ENCODE data around the gene DAAM1.
A peak's percentile ranks its signal among the peaks of the same experiment; 100 is the strongest.

DAAM1 gene

GRCh38 chr14:59221568-59221967 is 33.1 kb downstream of the DAAM1 start:
- DNase-seq (ENCODE audit: low read depth), result peak; percentile 29

DNA sequence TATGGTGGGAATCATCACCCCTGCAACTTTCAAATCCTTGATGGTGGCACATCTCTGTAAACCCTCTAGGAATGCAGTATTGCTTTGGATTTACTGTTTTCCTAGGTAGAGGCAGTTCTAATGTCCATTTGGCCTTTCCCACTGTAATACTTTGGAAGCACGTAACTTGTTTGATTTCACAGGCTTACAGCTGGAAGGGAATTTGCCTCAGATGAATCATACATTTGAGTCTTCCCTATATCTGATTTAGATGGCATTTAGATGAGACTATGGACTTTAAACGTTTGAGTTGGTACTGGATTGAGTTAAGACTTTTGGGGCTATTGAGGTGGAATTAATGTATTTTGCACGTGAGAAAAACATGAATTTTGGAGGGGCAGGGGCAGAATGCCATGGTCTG is 35.9 kb downstream of the DAAM1 start:
- DNase-seq (ENCODE audit: low read depth), result peak; percentile 21

DNA sequence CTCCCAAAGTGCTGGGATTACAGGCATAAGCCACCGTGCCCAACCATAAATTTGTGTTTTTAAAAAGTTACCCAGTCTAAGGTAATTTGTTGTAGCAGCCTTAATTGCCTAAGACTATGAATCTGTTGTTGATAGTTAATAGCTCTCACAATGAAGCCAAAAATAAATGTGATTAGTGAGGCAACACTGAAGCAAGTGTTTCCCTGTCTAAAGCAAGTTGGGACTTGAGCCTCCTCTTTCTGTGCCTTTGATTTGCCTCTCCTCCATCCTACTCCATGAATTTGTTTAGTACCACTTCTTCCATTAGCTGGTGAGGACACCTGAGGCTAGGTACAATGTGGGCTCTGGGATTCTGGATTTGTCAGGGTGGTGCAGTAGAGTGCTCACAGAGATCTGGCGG is 36.8 kb downstream of the DAAM1 start:
- no peak for DNase-seq (ENCODE audit: low read depth)

DNA sequence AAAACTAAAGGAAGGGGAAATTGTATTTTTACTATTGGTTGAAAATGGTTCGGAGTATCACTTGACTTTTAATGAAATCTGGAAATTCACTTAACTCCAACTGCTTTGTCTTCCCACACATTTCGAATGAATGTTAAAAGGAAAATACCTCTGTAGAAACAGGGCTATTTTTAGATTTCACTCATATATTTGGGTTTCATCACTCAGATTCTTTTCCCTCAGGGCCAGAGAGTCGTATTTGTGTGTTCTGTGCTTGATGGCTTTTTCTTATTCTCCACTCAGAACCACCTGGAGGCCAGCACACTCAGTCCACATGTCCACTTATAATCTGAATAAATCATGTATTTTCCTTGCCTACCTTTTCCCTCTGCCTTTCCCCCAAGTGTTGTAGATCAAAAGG is 40.0 kb downstream of the DAAM1 start:
- DNase-seq (ENCODE audit: low read depth), result peak; percentile 69

GRCh38 chr14:59229653-59230406 is 41.4 kb downstream of the DAAM1 start:
- DNase-seq (ENCODE audit: low read depth), result no peak

DNA sequence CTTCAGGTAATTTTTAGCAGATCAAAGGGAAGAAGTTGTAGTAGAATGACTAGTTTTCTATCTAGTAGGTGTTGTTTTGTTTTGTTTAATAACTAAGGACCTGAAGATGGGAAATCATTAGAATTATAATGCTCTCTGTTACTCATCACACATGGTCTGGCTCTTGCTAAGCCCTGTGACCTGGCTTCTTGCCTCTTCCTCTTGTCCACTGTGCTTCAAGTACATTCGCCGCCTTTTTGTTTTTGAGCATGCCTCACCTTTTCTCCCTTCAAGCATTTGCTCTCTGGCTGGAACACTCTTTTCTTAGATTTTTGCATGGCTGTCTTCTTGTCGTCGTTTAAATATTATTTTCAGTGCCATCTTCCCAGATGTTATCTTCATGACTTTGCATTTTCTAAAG is 47.7 kb downstream of the DAAM1 start:
- DNase-seq (ENCODE audit: low read depth), result no peak

- no peak for DNase-seq (ENCODE audit: low read depth)
These were observed 49.7 kb downstream of the DAAM1 start for GRCh38 chr14:59238216-59238615.

GRCh38 chr14:59239022-59239421 is 50.6 kb downstream of the DAAM1 start:
- DNase-seq (ENCODE audit: low read depth), result no peak

DNA sequence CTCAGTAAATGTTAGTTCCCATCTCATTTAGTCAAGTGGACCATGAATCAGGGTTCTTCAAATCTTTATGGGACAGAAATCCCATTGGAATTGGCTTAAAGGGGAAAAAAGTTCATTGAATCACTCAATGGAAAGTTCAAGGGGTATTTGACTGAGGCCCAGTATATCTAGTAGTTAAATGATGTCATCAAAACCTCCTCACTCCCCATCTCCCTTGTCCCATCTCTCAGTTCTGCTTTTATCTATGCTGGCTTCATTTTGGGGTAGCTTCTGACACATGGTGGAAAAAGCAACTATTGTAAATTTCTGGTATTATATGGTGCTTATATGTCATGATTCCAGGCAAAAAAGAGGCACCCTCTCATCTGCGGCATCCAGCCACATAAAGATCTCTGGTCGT is 51.9 kb downstream of the DAAM1 start:
- no peak for DNase-seq (ENCODE audit: low read depth)

DNA sequence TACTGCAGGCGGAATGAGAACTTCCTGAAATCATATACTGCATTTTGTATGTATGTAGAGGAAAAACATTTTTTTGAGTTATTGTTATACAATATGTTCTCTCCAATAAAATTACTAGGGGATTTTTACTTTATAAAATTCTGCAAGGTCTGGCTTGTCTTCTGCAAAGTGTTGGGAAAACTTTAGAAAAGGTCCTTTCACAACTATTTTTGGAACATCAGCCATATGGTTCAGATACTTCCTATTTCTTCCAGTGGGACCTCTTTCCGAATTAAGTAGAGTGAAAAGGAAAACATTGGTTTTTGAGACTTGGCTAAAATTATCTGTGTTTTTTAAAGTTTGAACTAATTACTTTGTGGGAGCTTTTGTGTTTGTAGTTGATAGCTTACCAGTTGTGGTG is 52.7 kb downstream of the DAAM1 start:
- DNase-seq (ENCODE audit: low read depth), result no peak

GRCh38 chr14:59243174-59243573 is 54.7 kb downstream of the DAAM1 start:
- DNase-seq (ENCODE audit: low read depth), result no peak

DNA sequence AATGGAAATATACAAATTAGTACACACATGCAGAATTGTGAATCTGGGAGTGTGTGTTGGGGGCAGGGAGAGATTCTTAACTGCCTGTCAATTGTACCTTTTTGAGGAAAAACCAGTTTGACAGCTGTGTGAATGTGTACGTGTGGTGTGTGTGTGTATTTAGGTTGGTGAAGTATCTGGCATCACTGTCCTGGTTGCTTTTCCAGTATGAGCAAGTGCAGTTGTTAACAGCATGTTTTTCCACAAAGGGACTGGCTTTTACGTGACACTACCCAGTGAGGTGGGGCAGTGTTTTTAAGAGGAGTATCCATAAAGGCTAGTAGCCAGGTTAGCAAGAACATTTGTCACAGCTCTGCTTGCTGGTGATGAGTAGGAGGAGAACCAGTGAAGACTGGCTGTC is 56.1 kb downstream of the DAAM1 start:
- no peak for DNase-seq (ENCODE audit: low read depth)

GRCh38 chr14:59245809-59246295 is 57.4 kb downstream of the DAAM1 start:
- no peak for DNase-seq (ENCODE audit: low read depth)

DNA sequence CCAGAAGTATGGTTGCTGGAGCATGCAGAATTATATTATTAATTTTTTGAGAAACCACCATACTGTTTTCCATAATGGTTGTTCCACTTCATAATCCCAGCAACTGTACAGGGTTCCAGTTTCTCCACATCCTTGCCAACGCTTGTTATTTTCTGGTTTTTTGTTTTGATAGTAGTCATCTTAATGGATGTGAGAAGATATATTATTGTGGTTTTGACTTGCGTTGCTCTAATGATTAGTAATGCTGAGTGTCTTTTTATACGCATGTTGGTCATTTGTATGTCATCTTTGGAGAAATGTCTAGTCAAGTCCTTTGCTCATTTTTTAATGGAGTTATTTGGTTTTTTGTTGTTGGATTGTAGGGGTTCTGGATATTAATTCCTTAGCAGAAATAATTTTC is 58.1 kb downstream of the DAAM1 start:
- peak; percentile 49 for DNase-seq (ENCODE audit: low read depth)

DNA sequence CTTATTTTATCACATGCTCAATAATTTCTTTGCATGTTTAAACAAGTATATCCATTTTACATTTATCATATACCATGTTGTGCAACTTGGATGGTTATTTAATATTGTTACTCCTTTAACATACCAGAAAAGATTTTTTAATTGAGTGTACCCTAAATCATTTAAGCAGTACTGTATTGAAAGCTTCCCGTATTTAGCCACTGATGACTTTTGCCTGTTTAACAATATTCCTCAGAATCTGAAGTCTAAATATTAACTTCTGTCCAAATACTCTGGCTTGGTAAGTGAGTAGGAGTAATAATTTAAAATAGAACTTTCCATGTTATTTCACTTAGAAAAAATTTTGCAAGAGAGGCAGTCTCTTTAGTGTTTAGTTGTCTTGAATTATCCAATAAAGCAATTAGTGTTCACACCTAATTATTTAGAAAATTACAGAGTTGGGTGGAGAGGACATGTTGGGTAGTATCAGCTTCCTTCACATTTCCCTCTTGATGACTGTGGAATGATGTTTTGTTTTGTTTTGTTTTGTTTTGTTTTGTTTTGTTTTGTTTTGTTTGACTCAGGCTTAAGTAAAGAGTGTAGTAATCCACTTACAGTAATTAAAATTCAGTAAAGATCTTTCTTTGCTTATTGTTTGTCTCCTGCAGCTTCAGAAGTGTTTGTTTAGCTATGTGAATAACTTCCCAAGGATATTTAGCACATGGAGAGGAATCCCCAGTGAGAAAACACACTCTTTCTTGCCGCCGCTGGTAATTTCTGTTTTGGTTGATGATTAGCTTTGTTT is 59.5 kb downstream of the DAAM1 start:
- no peak for DNase-seq (ENCODE audit: low read depth)

DNA sequence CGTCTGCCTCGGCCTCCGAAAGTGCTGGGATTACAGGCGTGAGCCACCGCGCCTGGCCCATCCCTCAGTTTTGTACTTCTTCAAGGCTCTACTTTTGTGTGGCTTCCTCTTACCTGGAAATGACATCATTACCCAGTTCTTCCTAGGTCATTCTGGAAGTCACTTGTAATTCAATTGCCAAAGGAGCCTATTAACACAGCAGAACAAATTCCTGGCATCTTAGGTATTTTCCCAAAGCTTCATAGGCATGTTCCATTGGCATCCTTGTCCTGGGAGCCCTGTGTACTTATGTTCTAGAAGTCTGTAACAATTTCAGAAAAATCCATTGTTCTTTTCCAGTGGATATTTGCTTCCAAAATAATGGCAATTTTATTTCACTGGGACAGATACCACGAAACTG is 60.6 kb downstream of the DAAM1 start:
- peak; percentile 39 for DNase-seq (ENCODE audit: low read depth)

DNA sequence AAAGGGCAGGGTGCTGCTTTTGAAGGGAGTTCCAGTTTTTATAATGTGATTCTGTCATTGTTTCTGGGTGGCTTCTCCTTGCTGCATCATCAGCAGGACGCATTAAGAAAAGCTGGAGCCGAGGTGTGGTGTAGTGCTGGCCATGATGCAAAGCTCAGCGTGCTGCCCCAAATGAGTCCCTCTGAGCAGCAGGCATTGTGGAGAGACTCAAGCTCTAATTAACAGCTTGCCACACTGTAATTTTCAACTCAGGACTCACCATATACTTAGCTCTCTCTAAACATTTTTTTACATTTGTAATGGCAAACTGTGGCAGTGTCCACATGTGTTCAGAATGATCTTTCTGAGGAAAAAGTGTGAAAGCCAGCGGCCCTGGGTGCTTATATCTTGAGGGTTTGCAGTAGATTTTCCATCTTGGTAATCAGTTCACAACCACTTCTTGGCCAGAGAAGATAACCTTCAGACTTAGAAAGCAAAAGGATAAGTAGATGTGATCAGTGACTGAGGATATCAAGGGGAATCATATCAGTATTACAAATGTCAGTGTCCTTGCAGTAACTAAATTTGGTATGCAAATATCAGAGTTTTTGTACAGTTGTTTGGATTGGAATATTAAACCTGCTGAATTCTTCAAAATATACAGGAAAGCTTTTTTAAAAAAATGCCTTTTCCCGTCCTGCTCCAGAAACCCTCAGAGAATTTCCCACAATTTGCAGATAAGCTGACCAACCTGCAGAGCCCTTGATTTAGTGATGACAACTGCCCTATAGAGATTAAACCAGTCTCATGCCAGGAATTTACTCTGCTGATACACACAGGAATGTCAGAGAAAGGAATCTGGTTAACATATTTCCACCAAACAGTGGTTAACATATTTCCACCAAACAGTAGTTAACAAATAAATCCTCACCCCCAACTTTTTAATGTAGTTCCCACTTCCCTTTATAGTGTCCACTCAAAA is 63.6 kb downstream of the DAAM1 start:
- peak; percentile 78 for DNase-seq (ENCODE audit: low read depth)

- peak; percentile 63 for DNase-seq (ENCODE audit: low read depth)
These were observed 64.5 kb downstream of the DAAM1 start for GRCh38 chr14:59252772-59253500.

DNA sequence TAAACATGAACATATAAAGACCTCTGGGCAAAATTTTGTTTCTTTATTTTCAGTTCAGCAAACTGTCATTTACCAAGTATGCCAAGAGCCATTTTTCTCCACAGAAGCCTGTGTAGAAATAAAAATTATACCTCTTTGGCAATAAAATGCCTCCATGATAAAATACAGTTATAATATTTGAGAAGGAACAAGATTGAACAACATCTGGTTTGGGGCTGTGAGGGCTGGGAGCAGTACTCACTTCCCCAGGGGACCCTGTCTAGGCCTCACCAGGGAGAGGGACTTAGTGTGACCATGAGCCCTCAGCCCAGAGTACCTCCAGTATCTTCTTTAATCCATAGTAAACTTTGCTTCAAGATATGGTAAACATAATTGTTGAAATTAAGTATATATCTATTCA is 65.1 kb downstream of the DAAM1 start:
- DNase-seq (ENCODE audit: low read depth), result no peak

GRCh38 chr14:59254146-59254910 is 65.9 kb downstream of the DAAM1 start:
- peak; percentile 98 for DNase-seq (ENCODE audit: low read depth)
